ENCODE measurements around the gene XPNPEP3. TPM values are rescaled to one million over a fixed set of nuclear protein-coding genes. Genes with fewer than 3 reads are reported as not detected.

XPNPEP3 gene
- total RNA-seq, 3 donors from 2014 or later, result 11.5 to 13.8 (median 12.0) TPM

GRCh38 chr22:40955571-40955970 lies 98.6 kb downstream of the XPNPEP3 start:
- Histone ChIP-seq H3K4me1 (peaks cover 0 to 9% of the 10 kb centered on the region in 2 donors), H3K36me3 (peaks cover 5% of the 10 kb centered on the region), H3K9me3 (no peaks in the 10 kb centered on the region), H3K27me3 (no peaks in the 10 kb centered on the region), H3K27ac (no peak overlapping the region), H3K4me3 (no peak overlapping the region)
- DNase-seq (ENCODE audit: low spot score in 2 of 2), result no peak
- intact Hi-C loops (cut with DNase I; ENCODE audit: low total_unique reads), result loop anchor here (10.0 kb wide), 1 partner anchor 139 kb away; the partner anchor contains the start of gene EP300
- TF ChIP-seq POLR2AphosphoS5 (IDR thresholded peaks at IDR 0.05) (no peak), POLR2A (IDR thresholded peaks at IDR 0.05) (no peak), CTCF (IDR thresholded peaks at IDR 0.05) (no peak)

- no peak for DNase-seq (ENCODE audit: low spot score in 2 of 2)
- intact Hi-C loops (cut with DNase I; ENCODE audit: low total_unique reads), result loop anchor here (10.0 kb wide), 1 partner anchor 137 kb away; the partner anchor contains the start of gene EP300
- H3K36me3 ChIP-seq, result peaks cover 5% of the 10 kb centered on the region
Measured at GRCh38 chr22:40957601-40958000, 100.7 kb downstream of the XPNPEP3 start.

GRCh38 chr22:40958299-40958698 lies 101.4 kb downstream of the XPNPEP3 start:
- intact Hi-C loops (cut with DNase I; ENCODE audit: low total_unique reads), result loop anchor here (10.0 kb wide), 1 partner anchor 137 kb away; the partner anchor contains the start of gene EP300
- no peak for TF ChIP-seq POLR2AphosphoS5 (IDR thresholded peaks at IDR 0.05)
- no peak for TF ChIP-seq POLR2A (IDR thresholded peaks at IDR 0.05)
- no peak for TF ChIP-seq CTCF (IDR thresholded peaks at IDR 0.05)
- H3K36me3 ChIP-seq, result peaks cover 5% of the 10 kb centered on the region

More at GRCh38 chr22:40957601-40958000, 100.7 kb downstream of the XPNPEP3 start:
- Histone ChIP-seq H3K27me3 (no peaks in the 10 kb centered on the region), H3K9me3 (no peaks in the 10 kb centered on the region), H3K27ac (no peak overlapping the region), H3K4me3 (no peak overlapping the region), H3K4me1 (peaks cover 0 to 9% of the 10 kb centered on the region in 2 donors)
- TF ChIP-seq CTCF (IDR thresholded peaks at IDR 0.05) (no peak), POLR2AphosphoS5 (IDR thresholded peaks at IDR 0.05) (no peak), POLR2A (IDR thresholded peaks at IDR 0.05) (no peak)

GRCh38 chr22:40960145-40960544 lies 103.2 kb downstream of the XPNPEP3 start:
- H3K4me3 ChIP-seq, result no peak overlapping the region
- no peaks in the 10 kb centered on the region for H3K27me3 ChIP-seq
- H3K4me1 ChIP-seq, result peaks cover 0 to 5% of the 10 kb centered on the region in 2 donors
- TF ChIP-seq POLR2A (IDR thresholded peaks at IDR 0.05) (no peak), POLR2AphosphoS5 (IDR thresholded peaks at IDR 0.05) (no peak), CTCF (IDR thresholded peaks at IDR 0.05) (no peak)
- intact Hi-C loops (cut with DNase I; ENCODE audit: low total_unique reads), result no loop called here
- H3K36me3 ChIP-seq, result peaks cover 5% of the 10 kb centered on the region
- DNase-seq (ENCODE audit: low spot score in 2 of 2), result no peak
- H3K27ac ChIP-seq, result no peak overlapping the region
- H3K9me3 ChIP-seq, result no peaks in the 10 kb centered on the region

More at GRCh38 chr22:40958299-40958698, 101.4 kb downstream of the XPNPEP3 start:
- Histone ChIP-seq H3K27ac (no peak overlapping the region), H3K9me3 (no peaks in the 10 kb centered on the region), H3K4me3 (no peak overlapping the region), H3K27me3 (no peaks in the 10 kb centered on the region), H3K4me1 (peaks cover 0 to 6% of the 10 kb centered on the region in 2 donors)
- DNase-seq (ENCODE audit: low spot score in 2 of 2), result no peak

- H3K36me3 ChIP-seq, result no peaks in the 10 kb centered on the region
- TF ChIP-seq CTCF (IDR thresholded peaks at IDR 0.05) (no peak), POLR2A (IDR thresholded peaks at IDR 0.05) (no peak), POLR2AphosphoS5 (IDR thresholded peaks at IDR 0.05) (no peak)
- H3K27me3 ChIP-seq, result no peaks in the 10 kb centered on the region
- intact Hi-C loops (cut with DNase I; ENCODE audit: low total_unique reads), result no loop called here
- no peak overlapping the region for H3K27ac ChIP-seq
- no peak for DNase-seq (ENCODE audit: low spot score in 2 of 2)
- no peaks in the 10 kb centered on the region for H3K4me1 ChIP-seq
- H3K4me3 ChIP-seq, result no peak overlapping the region
- H3K9me3 ChIP-seq, result no peaks in the 10 kb centered on the region
Measured at GRCh38 chr22:40965936-40966725, 109.2 kb downstream of the XPNPEP3 start.
